Measurements from ENCODE around the gene TULP4.
"Not testable (repeated sequence)": the region's sequence is repeated elsewhere in the genome, so short reads cannot be mapped to it uniquely, and the experiment has no call there.

Gene TULP4

GRCh38 chr6:158402184-158402583 lies 89.9 kb downstream of the TULP4 start:
- TF ChIP-seq CTCF (IDR thresholded peaks at IDR 0.05) (no peak), ZFX (IDR thresholded peaks at IDR 0.05; ENCODE audit: borderline replicate concordance) (no peak)
- no peak overlapping the region for H3K27ac ChIP-seq

DNA sequence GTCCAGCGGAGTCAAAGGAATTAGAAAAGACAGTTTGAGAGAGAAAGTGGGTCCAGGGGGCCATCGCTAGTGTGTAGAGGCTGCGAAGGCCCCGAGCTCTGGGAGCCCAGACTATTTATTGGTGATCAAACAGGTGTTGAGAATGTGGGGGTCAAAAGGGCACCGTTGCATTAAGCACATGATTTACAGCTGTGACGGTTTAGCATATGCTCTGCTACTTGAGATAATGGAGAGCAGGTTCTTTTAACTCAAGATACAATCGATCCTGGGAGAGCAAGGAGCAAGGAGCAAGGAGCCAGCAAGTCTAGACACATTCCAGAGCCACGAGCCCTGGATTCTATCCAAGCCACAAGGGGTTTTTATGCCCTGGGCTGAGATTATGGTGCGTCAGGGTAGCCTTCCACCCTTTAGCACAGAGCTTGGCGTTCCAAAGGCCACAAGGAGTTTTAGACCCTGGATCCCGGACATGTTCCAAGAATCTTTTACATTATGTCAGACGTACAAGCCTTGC lies 93.1 kb downstream of the TULP4 start:
- H3K27ac ChIP-seq = not testable (repeated sequence)

GRCh38 chr6:158405933-158406332 lies 93.7 kb downstream of the TULP4 start:
- TF ChIP-seq ZFX (IDR thresholded peaks at IDR 0.05; ENCODE audit: borderline replicate concordance) (no peak), CTCF (IDR thresholded peaks at IDR 0.05) (no peak)
- no peak overlapping the region for H3K27ac ChIP-seq

GRCh38 chr6:158406736-158407135 lies 94.5 kb downstream of the TULP4 start:
- H3K27ac ChIP-seq = no peak overlapping the region
- no peak for TF ChIP-seq CTCF (IDR thresholded peaks at IDR 0.05)
- TF ChIP-seq ZFX (IDR thresholded peaks at IDR 0.05; ENCODE audit: borderline replicate concordance) = no peak

GRCh38 chr6:158408013-158408412 lies 95.7 kb downstream of the TULP4 start:
- TF ChIP-seq CTCF (IDR thresholded peaks at IDR 0.05) (no peak), ZFX (IDR thresholded peaks at IDR 0.05; ENCODE audit: borderline replicate concordance) (no peak)
- H3K27ac ChIP-seq = no peak overlapping the region

- H3K27ac ChIP-seq = no peak overlapping the region
- TF ChIP-seq CTCF (IDR thresholded peaks at IDR 0.05) (no peak), ZFX (IDR thresholded peaks at IDR 0.05; ENCODE audit: borderline replicate concordance) (no peak)
These were observed 96.4 kb downstream of the TULP4 start for GRCh38 chr6:158408552-158409130.

DNA sequence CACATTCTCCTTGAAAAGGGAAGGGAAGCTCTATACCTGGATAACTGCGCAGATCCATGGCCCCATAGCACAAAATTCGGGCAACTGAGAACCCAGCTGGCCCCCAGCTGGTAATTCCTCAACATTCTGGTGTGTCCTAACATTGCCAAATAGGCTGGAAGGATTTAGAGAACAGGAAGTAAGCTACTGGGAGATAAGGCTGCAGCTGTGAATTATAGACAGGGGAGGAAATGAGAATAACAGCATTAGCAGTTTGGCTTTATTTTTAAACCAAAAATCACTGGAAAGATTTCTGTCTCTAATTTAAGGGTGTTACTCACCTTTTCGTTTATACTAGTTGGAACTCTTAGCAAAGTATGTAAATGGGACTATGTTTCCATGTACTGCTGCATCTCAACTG lies 97.2 kb downstream of the TULP4 start:
- no peak overlapping the region for H3K27ac ChIP-seq
- TF ChIP-seq ZFX (IDR thresholded peaks at IDR 0.05; ENCODE audit: borderline replicate concordance) (no peak), CTCF (IDR thresholded peaks at IDR 0.05) (no peak)

- no peak overlapping the region for H3K27ac ChIP-seq
- TF ChIP-seq CTCF (IDR thresholded peaks at IDR 0.05) (no peak), ZFX (IDR thresholded peaks at IDR 0.05; ENCODE audit: borderline replicate concordance) (no peak)
These were observed 98.5 kb downstream of the TULP4 start for GRCh38 chr6:158410784-158411183.
